IPS DF 4.7 (cell line): Measurements from ENCODE around the gene TLR1.
"Not testable (repeated sequence)": the region's sequence is repeated elsewhere in the genome, so short reads cannot be mapped to it uniquely, and the experiment has no call there.

Experiments used
- DNase-seq: peaks from one replicate; pipeline ENCODE4 v3.0.0-alpha.2; 2013; ENCODE audit warnings: low spot score; ENCODE audit errors: extremely low read depth

The TLR1 gene

GRCh38 chr4:38774181-38774955 lies 30.2 kb downstream of the TLR1 start:
- no peak for DNase-seq

- not testable (repeated sequence) for DNase-seq
Measured at GRCh38 chr4:38770281-38770680, 34.3 kb downstream of the TLR1 start.

GRCh38 chr4:38769857-38770256 lies 34.7 kb downstream of the TLR1 start:
- no peak for DNase-seq

- DNase-seq: no peak
Measured at GRCh38 chr4:38769441-38769840, 35.1 kb downstream of the TLR1 start.

- DNase-seq: no peak
Measured at GRCh38 chr4:38768968-38769394, 35.6 kb downstream of the TLR1 start.

- not testable (repeated sequence) for DNase-seq
Measured at GRCh38 chr4:38766940-38767339, 37.7 kb downstream of the TLR1 start.

GRCh38 chr4:38765382-38765781 lies 39.2 kb downstream of the TLR1 start:
- no peak for DNase-seq

GRCh38 chr4:38764277-38764676 lies 40.3 kb downstream of the TLR1 start:
- DNase-seq: no peak

GRCh38 chr4:38762560-38762959 lies 42.0 kb downstream of the TLR1 start:
- DNase-seq: no peak

- no peak for DNase-seq
Measured at GRCh38 chr4:38759790-38760122, 44.8 kb downstream of the TLR1 start.

- peak; percentile 68 for DNase-seq
Measured at GRCh38 chr4:38759113-38759789, 45.3 kb downstream of the TLR1 start.

- DNase-seq: peak; percentile 25
Measured at GRCh38 chr4:38757945-38758600, 46.5 kb downstream of the TLR1 start.

GRCh38 chr4:38752941-38753806 lies 51.4 kb downstream of the TLR1 start:
- DNase-seq: peak; percentile 84

- no peak for DNase-seq
Measured at GRCh38 chr4:38752372-38752940, 52.1 kb downstream of the TLR1 start.

GRCh38 chr4:38751341-38752010 lies 53.1 kb downstream of the TLR1 start:
- no peak for DNase-seq

- no peak for DNase-seq
Measured at GRCh38 chr4:38749336-38749735, 55.3 kb downstream of the TLR1 start.

- no peak for DNase-seq
Measured at GRCh38 chr4:38747629-38748028, 57.0 kb downstream of the TLR1 start.
